Gastroesophageal sphincter (tissue), 3 donors: ENCODE results near the gene AK8.

Experiments
- EP300 ChIP-seq: sonication (generic); formaldehyde crosslinking; IDR thresholded peaks from one replicate; pipeline ENCODE4 v1.6.1; 2017; ENCODE audit warnings: antibody characterized with exemption, mild to moderate bottlenecking
- POLR2A ChIP-seq, 2 donors: fragments of 450-650 bp; IDR thresholded peaks; one replicate each; pipeline ENCODE4 v1.6.1; 2017; ENCODE audit warnings: antibody characterized with exemption in 2 of 2, mild to moderate bottlenecking in 2 of 2, moderate library complexity in 1 of 2
- TF ChIP-seq, protein P1 (sequence below), 4 experiments: fragments of 200-600 bp in 2 of 4; fragments of 450-650 bp in 2 of 4; sonication (generic) in 1 of 4; IDR thresholded peaks; one replicate each; pipeline ENCODE4 v1.5.1; 2017 to 2019; ENCODE audit warnings: antibody characterized with exemption in 4 of 4, mild to moderate bottlenecking in 2 of 4, moderate library complexity in 2 of 4

DNA sequence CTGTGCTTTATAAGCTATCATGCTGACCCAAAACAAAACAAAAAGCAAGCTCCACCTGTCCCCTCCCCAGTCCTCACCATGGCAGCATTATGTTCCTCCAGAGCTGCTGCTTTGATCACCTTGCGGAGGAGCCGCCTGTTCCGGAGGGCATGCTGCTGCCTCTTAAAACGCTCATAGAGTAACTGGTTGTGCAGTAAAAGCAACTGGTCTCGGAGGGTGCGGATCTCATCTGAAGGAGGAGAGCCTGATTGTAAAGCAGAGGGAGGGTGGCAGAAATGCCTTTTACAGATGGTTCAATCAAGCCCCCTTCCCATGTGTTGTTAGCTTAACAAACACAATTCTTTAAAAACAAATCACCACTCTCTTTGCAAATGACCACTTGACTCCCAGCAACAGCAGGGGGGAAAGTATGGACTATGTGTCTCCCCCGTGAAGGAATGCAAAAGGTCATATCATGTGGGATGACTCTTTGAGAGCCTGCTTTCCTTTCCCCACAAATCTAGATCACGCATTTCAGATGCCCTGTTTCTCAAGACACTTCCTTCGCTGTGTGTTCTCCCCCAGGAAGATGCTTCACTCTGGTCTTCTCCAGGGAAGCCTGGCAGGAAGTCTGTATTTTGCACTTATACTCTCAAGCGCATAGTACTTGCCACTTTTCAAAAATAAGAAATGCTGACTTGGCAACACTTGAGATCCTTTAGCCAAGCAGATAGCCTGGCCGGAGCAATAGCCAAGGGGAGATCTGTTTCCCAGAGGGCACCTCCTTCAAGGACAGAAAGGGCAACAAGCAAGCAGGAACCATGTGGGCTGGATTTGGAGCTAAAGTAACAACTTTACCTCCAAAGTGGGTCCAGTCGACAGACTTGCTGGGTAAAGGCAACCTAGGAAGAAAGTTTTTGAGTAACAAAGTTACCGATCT, 25.7 kb upstream of the AK8 start:
- TF ChIP-seq EP300 (no peak), POLR2A (IDR thresholded peaks at IDR 0.05) (no peak)
- TF ChIP-seq, protein P1, sequence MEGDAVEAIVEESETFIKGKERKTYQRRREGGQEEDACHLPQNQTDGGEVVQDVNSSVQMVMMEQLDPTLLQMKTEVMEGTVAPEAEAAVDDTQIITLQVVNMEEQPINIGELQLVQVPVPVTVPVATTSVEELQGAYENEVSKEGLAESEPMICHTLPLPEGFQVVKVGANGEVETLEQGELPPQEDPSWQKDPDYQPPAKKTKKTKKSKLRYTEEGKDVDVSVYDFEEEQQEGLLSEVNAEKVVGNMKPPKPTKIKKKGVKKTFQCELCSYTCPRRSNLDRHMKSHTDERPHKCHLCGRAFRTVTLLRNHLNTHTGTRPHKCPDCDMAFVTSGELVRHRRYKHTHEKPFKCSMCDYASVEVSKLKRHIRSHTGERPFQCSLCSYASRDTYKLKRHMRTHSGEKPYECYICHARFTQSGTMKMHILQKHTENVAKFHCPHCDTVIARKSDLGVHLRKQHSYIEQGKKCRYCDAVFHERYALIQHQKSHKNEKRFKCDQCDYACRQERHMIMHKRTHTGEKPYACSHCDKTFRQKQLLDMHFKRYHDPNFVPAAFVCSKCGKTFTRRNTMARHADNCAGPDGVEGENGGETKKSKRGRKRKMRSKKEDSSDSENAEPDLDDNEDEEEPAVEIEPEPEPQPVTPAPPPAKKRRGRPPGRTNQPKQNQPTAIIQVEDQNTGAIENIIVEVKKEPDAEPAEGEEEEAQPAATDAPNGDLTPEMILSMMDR (IDR thresholded peaks at IDR 0.05), result no peak
